Liver (tissue), 3 donors: ENCODE measurements around the gene XK.

ENCODE experiments used
- FOXA1 ChIP-seq: IDR thresholded peaks from 2 replicates; pipeline ENCODE4 v1.6.1; 2016; ENCODE audit warnings: antibody characterized with exemption
- GABPA ChIP-seq, 2 donors: IDR thresholded peaks in 1 of 2; conservative IDR thresholded peaks in 1 of 2; 2 replicates each; pipeline ENCODE4 v1.6.1; 2016; ENCODE audit warnings: antibody characterized with exemption in 2 of 2, mild to moderate bottlenecking in 1 of 2, moderate library complexity in 1 of 2
- HNF4A ChIP-seq, 2 donors: conservative IDR thresholded peaks; 2 replicates each; pipeline ENCODE4 v1.6.1; 2016; ENCODE audit warnings: antibody characterized with exemption in 2 of 2, mild to moderate bottlenecking in 2 of 2
- JUND ChIP-seq, 2 donors: IDR thresholded peaks; 2 replicates each; pipeline ENCODE4 v1.6.1; 2016; ENCODE audit warnings: antibody characterized with exemption in 2 of 2
- TF ChIP-seq, protein P1 (sequence below): IDR thresholded peaks from 2 replicates; pipeline ENCODE4 v1.6.1; 2016; ENCODE audit warnings: antibody characterized with exemption, mild to moderate bottlenecking
- TF ChIP-seq, protein P2 (sequence below): fragments of 150-350 bp; IDR thresholded peaks from 2 replicates; pipeline ENCODE4 v1.5.1; 2017; ENCODE audit warnings: improper control_type of control experiment, low read depth, low read length; ENCODE audit not compliant: missing input control
- TF ChIP-seq, protein P3 (sequence below): IDR thresholded peaks from 2 replicates; pipeline ENCODE4 v1.6.1; 2016; ENCODE audit warnings: antibody characterized with exemption
- donor health status: healthy.
- donor health status: healthy.

DNA sequence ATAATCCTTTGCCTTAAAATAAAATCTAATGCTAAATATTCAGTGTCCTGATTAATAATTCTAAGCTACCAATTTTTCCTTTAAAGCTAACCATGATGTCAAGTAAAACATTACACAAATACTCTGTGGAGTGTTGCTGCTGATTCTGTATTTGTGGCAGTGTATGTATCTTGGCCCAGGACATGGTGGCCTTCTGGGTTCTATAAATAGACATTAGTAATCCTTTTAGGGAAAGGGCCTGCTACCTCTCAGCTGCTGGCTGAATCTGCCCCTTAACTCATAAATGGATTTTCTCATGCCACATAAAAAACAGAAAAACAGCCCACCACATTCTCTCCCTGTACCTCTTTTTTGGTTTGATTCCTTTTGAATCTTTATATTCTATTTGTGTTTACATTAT, 1.2 kb upstream of the XK start:
- TF ChIP-seq, protein P1, sequence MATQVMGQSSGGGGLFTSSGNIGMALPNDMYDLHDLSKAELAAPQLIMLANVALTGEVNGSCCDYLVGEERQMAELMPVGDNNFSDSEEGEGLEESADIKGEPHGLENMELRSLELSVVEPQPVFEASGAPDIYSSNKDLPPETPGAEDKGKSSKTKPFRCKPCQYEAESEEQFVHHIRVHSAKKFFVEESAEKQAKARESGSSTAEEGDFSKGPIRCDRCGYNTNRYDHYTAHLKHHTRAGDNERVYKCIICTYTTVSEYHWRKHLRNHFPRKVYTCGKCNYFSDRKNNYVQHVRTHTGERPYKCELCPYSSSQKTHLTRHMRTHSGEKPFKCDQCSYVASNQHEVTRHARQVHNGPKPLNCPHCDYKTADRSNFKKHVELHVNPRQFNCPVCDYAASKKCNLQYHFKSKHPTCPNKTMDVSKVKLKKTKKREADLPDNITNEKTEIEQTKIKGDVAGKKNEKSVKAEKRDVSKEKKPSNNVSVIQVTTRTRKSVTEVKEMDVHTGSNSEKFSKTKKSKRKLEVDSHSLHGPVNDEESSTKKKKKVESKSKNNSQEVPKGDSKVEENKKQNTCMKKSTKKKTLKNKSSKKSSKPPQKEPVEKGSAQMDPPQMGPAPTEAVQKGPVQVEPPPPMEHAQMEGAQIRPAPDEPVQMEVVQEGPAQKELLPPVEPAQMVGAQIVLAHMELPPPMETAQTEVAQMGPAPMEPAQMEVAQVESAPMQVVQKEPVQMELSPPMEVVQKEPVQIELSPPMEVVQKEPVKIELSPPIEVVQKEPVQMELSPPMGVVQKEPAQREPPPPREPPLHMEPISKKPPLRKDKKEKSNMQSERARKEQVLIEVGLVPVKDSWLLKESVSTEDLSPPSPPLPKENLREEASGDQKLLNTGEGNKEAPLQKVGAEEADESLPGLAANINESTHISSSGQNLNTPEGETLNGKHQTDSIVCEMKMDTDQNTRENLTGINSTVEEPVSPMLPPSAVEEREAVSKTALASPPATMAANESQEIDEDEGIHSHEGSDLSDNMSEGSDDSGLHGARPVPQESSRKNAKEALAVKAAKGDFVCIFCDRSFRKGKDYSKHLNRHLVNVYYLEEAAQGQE = no peak
- TF ChIP-seq, protein P2, sequence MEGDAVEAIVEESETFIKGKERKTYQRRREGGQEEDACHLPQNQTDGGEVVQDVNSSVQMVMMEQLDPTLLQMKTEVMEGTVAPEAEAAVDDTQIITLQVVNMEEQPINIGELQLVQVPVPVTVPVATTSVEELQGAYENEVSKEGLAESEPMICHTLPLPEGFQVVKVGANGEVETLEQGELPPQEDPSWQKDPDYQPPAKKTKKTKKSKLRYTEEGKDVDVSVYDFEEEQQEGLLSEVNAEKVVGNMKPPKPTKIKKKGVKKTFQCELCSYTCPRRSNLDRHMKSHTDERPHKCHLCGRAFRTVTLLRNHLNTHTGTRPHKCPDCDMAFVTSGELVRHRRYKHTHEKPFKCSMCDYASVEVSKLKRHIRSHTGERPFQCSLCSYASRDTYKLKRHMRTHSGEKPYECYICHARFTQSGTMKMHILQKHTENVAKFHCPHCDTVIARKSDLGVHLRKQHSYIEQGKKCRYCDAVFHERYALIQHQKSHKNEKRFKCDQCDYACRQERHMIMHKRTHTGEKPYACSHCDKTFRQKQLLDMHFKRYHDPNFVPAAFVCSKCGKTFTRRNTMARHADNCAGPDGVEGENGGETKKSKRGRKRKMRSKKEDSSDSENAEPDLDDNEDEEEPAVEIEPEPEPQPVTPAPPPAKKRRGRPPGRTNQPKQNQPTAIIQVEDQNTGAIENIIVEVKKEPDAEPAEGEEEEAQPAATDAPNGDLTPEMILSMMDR = no peak
- TF ChIP-seq GABPA (IDR thresholded peaks at IDR 0.05 in 1 of 2, conservative IDR thresholded peaks at IDR 0.05 in 1 of 2) (no peak), FOXA1 (no peak), JUND (IDR thresholded peaks at IDR 0.05) (no peak), HNF4A (conservative IDR thresholded peaks at IDR 0.05) (no peak)
- TF ChIP-seq, protein P3, sequence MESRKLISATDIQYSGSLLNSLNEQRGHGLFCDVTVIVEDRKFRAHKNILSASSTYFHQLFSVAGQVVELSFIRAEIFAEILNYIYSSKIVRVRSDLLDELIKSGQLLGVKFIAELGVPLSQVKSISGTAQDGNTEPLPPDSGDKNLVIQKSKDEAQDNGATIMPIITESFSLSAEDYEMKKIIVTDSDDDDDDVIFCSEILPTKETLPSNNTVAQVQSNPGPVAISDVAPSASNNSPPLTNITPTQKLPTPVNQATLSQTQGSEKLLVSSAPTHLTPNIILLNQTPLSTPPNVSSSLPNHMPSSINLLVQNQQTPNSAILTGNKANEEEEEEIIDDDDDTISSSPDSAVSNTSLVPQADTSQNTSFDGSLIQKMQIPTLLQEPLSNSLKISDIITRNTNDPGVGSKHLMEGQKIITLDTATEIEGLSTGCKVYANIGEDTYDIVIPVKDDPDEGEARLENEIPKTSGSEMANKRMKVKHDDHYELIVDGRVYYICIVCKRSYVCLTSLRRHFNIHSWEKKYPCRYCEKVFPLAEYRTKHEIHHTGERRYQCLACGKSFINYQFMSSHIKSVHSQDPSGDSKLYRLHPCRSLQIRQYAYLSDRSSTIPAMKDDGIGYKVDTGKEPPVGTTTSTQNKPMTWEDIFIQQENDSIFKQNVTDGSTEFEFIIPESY = no peak
